ENCODE measurements around the gene ECE1.

The ECE1 gene

DNA sequence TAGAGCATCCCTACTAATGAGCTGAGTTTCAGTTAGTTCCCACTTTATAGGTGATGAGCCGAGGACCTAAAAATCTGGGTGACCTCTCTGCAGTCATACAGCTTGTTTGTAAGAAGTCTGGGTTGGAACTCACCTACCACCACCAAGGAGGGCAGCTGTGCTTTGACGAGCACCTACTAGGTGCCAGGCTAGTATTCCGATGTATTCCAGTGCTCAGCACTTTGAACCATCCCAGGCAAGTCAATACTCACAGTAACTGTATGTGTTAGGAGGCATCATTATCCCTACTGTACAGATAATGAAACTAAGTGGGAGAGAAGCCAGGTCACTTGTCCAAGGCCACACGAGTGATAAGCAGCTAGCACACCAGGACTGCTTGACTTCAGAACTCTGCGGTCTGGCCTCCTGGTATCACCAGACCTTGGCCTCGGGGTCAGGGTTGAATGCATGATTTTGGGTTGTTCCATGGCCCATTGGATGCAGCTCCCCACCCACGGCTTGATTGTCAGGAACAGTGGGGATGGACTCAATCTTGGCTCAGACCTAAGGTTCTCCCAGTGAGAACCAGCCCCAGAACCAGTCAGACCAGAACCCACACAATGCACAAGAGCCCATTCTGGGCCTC, 20.7 kb downstream of the ECE1 start:
- no peak for DNase-seq (ENCODE audit: low read depth, low spot score)

DNA sequence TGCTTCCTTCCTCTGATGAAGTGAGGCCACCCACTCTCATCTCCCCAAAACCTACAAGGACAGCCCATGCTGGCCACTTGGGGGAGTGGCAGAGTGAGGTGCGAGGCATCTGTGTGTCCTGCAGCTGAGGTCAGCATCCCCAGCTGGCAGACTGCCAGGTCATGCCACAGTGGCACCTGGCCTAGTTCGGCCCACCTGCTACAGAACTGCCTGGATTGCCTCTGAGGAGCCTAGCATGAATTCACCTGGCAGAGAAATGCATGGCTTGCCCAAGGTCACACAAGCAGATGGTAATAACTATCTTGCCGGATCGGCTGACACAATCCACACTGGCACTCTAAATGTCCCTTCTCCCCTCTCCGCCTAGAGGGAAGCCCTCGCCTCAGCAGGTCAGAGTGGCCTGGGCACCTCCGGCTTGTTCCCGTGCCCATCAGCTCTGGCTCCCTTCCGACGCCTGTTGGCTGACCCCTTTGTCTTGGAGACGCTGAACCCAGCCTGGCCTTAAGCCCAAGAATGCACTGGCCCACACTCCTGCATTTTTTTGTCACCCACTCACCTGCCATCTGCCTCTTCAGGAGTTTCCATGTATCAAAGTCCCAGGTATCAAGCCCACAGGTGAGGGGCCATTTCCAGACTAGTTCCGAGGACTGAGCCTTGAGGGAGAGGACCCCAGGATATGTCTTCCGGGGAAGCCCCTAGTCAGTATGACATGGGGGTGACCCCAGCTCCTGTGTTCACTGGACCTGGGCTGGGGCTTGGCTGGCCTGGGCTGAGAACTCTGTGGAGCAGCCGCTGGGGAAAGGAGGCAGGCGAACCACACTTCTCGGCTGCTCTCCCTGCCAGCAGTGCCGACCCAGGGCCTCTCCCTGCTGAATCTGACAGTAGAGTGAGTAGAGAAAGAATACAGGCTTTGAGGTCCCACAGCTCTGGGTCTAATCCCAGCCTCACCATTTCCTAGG, 21.7 kb downstream of the ECE1 start:
- no peak for DNase-seq (ENCODE audit: low read depth, low spot score)

DNA sequence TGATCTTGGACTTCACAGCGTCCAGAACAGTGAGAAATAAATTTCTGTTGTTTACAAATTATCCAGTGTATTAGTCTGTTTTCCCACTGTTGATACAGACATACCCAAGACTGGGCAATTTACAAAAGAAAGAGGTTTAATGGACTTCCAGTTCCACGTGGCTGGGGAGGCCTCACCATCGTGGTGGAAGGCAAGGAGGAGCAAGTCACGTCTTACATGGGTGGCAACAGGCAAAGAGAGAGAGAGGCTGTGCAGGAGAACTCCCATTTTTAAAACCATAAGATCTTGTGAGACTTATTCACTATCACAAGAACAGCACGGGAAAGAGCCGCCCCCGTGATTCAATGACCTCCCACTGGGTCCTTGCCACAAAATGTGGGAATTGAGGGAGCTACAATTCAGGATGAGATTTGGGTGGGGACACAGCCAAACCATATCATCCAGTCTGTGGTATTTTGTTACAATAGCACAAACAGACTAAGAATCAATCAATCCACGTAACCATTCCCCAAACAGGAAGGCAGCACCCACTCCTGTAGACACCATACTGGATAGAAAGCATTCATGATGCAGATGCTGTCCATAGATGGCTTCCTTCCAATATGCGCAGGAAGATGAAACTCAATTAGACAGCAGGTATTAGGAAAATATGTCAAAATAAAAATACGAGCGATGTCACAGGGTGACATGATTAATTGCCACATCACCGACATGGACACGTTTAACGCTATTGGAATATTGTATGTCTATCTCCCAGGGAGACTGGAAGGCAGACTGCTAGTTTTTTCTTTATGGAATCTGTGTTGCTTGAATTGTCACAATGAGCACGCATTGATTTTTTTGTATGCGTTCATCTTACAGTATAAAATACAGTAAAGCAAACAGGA, 22.8 kb downstream of the ECE1 start:
- DNase-seq (ENCODE audit: low read depth, low spot score): no peak

DNA sequence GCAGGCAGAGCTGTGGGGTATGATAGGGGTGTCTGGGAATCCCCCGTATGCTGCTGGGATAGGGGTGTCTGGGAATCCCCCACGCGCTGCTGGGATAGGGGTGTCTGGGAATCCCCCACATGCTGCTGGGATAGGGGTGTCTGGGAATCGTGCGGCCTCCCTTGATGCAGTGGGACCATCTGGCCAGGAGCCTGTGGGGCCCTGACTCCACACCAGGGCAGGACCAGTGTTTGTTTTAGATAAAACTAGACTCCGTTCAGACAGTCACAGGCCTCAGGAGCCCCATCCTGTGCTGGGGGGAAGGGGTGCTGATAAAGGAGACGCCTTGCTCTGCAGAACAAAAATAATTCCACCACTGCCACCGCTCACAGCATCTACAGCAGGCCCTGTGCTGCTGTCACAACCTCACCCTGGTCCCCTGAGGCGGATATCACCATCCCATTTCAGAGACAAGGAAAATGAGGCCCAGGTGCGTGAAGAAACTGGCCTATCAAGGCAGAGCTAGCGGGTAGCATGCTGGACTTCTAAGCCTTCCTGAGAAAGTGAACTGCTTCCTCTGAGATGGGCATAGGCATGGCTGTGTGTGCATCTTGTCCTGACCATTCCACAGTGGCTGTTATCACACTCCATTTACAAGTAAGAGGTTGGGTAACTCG, 24.0 kb downstream of the ECE1 start:
- DNase-seq (ENCODE audit: low read depth, low spot score): no peak

DNA sequence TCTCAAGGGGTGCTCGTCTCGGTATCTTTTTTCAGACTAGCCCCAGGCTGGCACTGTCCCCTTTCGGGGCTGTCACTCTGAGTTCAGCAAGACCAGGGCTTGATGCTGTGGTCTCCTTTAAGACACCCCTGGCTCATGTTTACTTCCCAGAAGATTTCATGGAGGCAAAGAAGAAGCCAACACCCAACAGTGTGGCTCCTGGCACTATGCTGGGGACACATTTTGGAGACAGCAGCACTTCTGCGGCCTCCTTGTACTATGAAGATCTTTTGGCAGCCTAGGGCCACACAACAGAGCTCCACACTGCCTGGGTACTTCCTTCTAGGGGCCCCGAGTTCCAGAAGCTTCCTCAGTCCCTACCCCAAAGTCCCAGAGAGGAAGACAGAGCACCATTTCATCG, 24.6 kb downstream of the ECE1 start:
- no peak for DNase-seq (ENCODE audit: low read depth, low spot score)

DNA sequence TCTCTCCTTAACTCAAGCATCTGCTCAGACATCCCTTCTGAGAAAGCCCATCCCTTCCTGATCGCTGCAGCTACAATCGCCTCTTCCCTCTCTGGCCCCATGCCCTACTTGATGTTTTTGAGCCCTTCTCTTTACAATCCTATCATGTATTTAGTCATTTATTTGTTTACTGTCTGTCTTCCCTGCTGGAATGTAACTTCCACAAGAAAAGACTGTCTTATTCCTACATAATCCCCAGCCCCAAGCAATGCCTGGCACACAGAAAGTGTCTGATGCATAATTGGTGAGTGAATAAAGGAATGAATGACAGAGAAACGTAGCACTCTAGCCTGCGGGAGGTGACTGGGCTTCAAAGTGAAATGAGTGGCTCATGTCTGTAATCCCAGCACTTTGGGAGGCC, 25.4 kb downstream of the ECE1 start:
- no peak for DNase-seq (ENCODE audit: low read depth, low spot score)

DNA sequence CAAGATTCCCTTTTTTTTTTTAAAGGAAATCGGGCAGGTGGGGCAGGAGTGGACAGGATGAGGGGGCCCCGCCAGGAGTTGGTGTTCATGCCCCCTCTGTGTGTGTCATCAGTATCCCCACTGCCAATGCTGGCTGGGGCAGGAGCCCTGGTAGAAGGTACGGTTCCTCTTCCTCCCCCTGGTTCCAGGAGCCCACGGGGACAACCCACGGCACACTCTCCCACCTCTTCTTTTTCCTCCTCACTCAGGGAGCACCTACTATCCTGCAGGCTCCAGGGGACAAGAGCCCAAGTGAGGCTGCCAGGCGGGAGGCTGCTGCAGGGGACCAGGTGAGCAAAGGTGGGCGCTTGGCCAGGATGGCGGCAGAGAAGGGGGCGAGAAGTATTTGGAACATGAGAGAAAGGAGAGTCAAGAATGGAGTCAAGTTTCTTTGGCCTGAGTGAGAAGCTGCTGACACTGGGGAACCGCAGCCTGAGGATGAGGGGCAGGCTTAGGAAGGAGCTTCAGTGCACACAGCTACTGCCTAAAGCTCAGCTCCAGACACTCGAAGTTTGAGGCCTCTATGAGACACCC, 26.5 kb downstream of the ECE1 start:
- DNase-seq (ENCODE audit: low read depth, low spot score): no peak

DNA sequence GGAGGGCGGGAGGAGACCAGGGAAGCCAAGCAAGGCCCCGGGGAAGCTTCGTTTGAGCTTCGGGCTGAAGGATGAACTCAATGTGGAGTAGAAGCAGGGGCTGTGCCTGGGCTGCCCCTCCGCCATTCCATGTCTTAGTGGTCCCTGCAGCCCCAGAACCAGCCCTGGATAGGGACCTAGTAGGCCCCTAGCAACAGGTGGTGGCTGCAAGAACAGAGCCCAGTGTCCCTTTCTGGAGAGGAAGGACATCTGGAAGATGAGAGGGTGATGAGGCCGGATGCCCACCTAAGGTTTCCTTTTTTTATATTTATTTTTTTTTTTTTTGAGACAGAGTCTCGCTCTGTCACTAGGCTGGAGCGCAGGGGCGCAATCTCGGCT, 27.2 kb downstream of the ECE1 start:
- DNase-seq (ENCODE audit: low read depth, low spot score): no peak

DNA sequence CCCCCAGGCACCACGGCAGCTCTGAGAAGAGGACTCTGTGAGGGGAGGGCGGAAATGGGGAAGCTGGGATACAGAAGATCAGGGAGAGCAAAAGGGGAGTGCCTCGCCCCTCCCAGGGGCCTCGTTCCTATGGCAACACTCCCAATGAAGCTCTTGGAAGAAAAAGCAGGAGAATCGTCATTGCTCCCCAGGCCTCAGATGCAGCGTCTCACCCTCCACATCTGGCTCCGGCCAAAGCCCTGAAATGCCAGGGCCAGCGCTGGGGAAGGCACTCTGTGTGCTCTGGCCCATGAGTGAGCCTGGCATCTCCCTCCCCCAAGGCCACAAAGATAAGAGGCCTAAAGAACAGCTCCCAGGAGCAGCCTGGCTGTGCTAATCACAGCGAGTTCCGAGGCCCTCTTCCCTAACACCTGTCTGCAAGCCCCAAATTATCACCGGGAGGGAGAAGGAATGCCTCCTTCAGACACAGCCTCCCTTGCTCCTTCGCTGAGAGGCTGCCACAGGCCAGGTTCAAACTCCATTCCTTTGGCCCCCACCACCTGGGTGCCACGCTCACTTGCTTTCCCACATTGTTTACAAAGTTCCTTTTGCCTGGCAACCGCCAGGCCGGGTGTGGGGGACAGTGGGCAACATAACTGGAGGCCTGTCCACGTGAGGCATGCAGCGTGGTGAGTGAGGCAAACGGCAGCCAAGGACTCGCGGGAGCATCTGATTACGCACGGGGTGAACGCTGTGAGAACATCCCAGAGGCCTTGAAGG, 27.8 kb downstream of the ECE1 start:
- no peak for DNase-seq (ENCODE audit: low read depth, low spot score)

DNA sequence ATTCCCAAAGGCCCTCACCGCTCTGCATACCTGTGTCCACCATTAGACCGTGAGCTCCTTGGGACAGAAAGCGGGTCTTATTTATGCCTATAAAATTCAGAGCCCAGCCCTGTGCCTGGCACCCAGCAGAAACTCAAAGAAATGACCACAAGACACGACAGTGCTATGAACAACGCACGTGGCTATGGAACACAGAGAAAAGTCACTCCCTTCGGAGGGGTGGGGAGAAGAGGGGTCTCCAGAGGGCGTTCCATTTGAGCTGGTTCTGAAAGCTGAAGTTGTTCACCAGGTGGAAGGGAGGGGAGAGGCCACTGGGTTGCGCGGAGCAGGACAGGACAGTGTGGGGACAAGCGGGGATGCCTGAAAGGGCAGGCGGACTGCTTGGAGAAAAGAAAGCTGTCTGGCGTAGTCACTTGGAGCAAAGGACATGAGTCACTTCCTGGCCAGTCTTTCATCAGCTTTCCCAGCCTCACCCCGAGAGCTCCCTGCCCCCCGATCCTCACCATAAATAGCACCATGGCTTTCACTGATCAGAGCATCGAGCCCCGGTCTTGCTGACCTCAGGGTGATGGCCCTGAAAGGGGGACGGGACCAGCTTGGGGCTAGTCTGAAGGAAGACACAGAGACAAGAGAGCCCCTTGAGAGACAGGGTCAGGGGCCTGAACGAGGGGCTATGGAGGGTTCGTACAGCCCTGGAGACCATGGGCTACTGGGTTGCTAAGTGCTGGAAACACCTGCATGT, 28.5 kb downstream of the ECE1 start:
- DNase-seq (ENCODE audit: low read depth, low spot score): no peak

DNA sequence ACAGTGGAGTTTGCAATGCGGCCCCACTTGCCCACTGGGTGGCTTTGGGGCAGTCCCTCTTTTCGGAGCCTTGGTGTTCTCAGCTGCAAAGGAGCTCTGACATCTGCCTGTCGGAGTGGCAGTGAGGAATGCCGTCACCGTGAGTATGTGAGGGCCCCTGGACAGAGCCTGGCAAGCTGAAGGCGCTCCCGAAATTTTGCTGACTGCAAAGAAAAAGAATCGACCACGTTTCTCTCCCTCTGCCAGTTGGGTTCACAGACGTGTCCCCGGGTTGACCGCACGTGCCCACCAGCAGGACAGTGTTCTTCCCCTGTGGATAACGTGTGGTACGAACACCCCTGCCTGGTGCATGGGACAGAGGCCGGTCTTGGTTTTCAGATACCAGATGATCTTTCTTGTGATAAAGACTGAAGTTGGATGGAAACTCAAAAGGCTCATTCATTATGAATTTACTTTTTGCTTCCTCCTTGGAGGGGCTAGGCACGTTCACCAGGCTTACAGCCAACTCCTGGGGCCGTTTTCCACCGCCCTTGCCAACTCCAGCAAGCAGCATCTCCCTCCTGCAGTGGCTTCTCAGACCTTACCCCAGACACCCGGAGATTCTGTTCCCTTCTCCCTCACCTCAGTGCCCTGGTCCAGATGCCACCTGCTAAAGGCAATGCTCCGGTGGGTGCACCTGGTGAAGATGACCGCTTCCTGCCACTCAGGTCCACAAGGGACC, 29.7 kb downstream of the ECE1 start:
- DNase-seq (ENCODE audit: low read depth, low spot score): no peak

DNA sequence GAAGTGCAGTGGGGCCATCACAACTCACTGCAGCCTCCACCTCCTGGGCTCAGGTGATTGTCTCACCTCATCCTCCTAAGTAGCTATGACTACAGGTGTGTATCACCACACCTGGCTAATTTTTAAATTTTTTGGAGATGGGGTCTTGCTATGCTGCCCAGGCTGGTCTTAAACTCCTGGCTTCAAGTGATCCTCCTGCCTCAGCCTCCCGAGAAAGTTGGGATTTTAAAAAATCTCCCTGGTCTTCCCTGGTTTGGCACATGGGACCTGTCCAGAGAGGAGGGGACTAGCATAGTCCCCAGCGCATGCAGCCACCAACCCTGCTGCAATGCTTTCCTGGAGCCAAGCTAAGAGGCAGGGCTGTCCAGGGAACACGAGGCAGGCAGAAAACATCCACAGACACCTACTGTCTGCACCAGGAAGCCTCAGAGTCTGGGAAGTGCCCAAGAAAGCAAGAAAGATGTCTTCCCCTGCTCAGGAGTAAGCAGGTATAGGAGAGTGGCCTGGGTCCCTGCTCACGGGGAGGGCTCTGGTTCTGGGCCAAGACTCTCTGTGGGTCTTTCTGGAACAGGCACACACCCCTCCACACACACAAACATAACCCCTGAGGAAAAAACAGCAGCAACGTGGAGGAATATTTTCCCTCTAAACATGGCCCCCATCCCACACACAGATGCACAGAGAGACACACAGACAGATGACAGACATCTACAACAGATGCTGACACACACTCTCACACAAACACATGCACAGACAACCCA, 30.8 kb downstream of the ECE1 start:
- no peak for DNase-seq (ENCODE audit: low read depth, low spot score)

DNA sequence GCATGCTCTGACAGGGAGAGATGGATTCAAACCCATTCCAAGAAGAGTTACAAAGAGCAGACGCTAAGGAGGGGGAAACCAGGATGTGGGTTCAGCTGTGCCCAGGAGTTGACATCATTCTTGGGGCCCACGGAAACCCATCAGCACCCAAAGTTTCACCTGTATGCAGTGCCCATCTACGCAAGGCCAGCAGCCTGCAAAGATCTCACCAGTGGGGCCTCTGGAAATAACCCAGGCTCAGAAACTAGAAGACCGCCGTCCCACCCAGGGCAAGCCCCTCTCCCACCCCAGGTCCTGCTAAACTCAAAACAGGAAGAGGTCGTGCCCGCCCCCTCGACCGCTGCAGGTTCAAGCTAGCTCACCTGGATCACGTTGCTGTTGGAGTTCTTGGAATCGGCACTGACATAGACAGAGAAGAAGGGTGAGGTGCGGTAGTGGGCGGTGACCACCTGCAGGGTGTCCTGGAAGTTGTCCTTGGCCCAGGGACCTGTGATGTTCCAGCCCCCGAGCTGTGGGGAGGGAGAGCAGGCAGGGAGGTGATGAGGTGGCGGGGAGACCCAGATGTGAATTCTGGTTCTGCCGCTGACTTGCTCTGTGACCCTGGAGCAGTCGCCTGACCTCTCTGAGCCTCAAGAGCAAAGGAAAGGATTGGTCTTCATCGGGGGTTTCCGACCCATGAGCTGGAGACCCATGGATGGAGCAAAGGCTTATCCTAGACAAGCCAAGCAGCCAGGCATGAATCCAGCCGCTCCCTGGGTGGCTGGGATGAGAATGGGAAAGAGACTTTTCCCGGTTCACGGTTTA, 31.7 kb downstream of the ECE1 start:
- DNase-seq (ENCODE audit: low read depth, low spot score): no peak

DNA sequence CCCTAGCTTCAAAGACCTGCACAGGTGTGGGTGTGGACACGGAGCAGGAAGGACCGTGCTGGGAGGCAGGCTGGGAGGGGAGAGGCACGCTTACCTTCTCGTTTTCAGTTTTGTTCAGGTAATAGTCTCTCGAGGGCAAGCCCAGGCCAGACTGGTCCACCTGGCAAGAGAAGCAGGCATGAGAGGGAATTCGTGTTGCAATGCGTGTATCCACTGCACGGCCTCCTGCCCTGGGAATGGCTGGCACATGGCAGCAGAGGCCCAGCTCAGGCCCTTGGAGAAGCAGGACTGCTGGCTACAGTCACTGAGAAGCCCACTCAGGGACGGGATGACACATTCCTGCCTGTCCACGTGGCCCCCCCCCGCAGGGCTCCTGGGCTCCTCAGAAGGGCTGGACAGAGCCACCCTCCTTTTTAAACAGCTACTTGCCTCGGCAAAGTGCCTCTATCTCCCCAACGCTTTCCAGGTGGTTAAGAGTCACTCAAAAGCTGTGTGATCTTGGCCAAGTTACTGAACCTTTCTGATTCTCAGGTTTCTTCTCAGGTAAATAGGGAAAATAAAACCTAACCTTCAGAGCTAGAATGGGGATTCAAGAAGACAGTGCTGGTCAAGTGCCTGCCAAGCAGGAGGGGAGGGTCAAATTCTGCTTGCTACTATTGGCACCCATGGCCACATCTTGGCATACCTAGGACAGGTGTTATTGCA, 32.7 kb downstream of the ECE1 start:
- no peak for DNase-seq (ENCODE audit: low read depth, low spot score)

DNA sequence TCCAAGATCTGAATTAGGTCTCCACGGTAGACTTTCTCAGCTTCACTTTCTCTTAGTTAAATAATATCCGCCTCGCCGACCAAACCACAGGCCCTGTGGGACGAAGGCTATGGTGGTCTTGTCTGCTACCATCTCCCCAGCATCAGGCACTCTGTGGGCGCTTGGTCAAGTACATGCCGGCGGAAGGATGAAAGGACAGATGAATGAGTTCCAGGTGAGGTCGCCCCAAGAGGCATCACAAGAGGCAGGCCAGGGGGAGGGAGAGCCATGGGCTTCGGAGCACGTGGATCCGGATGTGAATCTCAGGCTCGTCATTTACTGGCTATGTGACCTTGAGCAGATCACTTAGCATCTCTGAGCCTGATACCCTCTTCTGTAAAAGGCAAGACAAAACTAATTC, 33.5 kb downstream of the ECE1 start:
- DNase-seq (ENCODE audit: low read depth, low spot score): no peak

DNA sequence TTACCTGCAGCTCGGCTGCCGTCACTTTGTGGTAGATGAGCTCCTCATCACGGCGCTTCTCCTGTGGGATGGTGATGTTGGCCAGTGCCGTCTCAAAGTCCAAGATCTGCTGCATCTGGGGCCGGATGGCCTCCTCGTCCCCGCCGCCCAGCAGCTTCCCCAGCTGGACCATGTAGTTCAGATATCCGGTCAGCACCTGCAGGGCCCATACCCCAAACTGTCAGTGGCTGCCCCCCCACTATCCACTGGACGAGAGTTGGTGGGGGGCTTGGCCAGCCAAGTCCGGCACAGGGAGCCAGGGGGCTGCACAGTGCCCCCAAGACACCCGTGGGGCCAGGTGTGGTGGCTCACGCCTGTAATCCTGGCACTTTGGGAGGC, 34.3 kb downstream of the ECE1 start:
- no peak for DNase-seq (ENCODE audit: low read depth, low spot score)
